ENCODE results near the gene DGKI. TPM values are rescaled to one million over a fixed set of nuclear protein-coding genes. Genes with fewer than 3 reads are reported as not detected.
"Not testable (repeated sequence)": the region's sequence is repeated elsewhere in the genome, so short reads cannot be mapped to it uniquely, and the experiment has no call there.

Gene DGKI
- total and polyA plus RNA-seq, 2 donors (not counting 1 experiment from before 2014, with no cell fraction given): 0.74 to 2.1 TPM

DNA sequence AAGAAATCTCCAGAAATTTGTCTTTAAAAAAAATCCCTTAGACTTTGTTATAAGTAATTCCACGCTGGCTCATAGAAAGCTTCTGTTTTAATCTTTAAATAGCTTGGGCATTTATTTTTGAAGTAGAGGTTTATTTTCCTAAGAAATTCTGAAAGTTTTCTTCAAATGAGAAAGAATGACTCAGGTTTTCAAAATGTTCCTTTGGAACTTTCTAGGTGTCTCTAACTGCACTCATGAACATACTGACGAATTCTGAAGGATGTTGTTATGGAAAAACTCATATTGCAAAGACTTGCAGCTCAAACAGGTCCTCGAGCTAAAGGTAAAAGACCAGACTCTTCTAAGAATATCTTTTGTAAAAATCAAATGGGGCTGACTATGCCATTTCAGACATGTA, 10.7 kb downstream of the DGKI start:
- H3K4me3 ChIP-seq (replicated peaks in 1 of 4; ENCODE audit: control extremely low read depth in 1 of 4, insufficient read depth in 1 of 4, low read depth in 3 of 4, low read length in 4 of 4): no peak overlapping the region
- H3K4me1 ChIP-seq (ENCODE audit: control insufficient read depth, extremely low read depth, insufficient read depth, low read length): no peaks in the 10 kb centered on the region
- no peaks in the 10 kb centered on the region for H3K9me3 ChIP-seq (ENCODE audit: control insufficient read depth, insufficient read depth, low read depth, low read length)
- no peak overlapping the region for H3K9ac ChIP-seq (ENCODE audit: insufficient read depth, low read length)
- H3K79me2 ChIP-seq (ENCODE audit: control insufficient read depth, insufficient read depth, low read length): no peaks in the 10 kb centered on the region
- DNase-seq (ENCODE audit: low read depth in 2 of 2): peak in 1 of 2 donors; percentile 63
- no peaks in the 10 kb centered on the region for H3K36me3 ChIP-seq (ENCODE audit: control insufficient read depth, insufficient read depth, low read length)
- no peaks in the 10 kb centered on the region for H3K27me3 ChIP-seq (ENCODE audit: control insufficient read depth, insufficient read depth, low read length)
- H2AFZ ChIP-seq (ENCODE audit: low read length): no peak overlapping the region
- H3K4me2 ChIP-seq (ENCODE audit: extremely low read depth, insufficient read depth, low read length): no peak overlapping the region
- no peak overlapping the region for H3K27ac ChIP-seq (ENCODE audit: insufficient read depth, low read length)
- TF ChIP-seq, protein P1, sequence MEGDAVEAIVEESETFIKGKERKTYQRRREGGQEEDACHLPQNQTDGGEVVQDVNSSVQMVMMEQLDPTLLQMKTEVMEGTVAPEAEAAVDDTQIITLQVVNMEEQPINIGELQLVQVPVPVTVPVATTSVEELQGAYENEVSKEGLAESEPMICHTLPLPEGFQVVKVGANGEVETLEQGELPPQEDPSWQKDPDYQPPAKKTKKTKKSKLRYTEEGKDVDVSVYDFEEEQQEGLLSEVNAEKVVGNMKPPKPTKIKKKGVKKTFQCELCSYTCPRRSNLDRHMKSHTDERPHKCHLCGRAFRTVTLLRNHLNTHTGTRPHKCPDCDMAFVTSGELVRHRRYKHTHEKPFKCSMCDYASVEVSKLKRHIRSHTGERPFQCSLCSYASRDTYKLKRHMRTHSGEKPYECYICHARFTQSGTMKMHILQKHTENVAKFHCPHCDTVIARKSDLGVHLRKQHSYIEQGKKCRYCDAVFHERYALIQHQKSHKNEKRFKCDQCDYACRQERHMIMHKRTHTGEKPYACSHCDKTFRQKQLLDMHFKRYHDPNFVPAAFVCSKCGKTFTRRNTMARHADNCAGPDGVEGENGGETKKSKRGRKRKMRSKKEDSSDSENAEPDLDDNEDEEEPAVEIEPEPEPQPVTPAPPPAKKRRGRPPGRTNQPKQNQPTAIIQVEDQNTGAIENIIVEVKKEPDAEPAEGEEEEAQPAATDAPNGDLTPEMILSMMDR (conservative IDR thresholded peaks at IDR 0.05 in 1 of 2, IDR thresholded peaks at IDR 0.05 in 1 of 2; ENCODE audit: low read depth in 1 of 2, low read length in 2 of 2): no peak
- no peak for TF ChIP-seq EZH2 (IDR thresholded peaks at IDR 0.05; ENCODE audit: low read length, missing control alignments)
- no peaks in the 10 kb centered on the region for H4K20me1 ChIP-seq (ENCODE audit: control insufficient read depth, extremely low read depth, insufficient read depth, low read length)

DNA sequence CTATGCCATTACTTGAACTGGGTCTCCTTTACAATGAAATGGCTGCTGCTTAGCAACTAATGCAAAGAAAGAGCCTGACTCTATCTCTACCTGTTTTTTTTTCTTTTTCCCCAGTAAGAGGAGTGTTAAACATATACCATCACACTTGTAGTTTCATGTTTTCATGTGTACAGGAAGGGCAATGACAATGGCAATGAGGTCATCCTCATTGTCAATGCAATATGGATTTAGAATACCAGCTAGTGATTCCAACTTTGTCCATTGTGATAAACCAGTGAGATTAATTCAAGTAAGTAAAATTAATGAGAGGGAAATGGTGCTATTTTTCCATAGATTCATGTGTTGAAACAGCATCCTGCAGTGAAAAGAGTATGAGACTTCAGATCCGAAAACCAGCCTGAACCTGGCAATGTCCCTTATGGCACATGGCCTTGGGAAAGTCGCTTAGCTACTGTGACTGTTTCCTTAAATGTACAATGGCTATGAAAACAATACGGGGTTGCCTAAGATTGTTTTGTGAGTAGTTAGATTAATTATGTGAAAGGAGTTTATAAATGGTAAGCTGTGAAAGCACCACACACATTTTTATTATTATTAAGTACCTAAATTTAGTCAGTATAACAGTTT, 11.2 kb downstream of the DGKI start:
- Histone ChIP-seq H3K79me2 (ENCODE audit: control insufficient read depth, insufficient read depth, low read length) (no peaks in the 10 kb centered on the region), H3K4me3 (replicated peaks in 1 of 4; ENCODE audit: control extremely low read depth in 1 of 4, insufficient read depth in 1 of 4, low read depth in 3 of 4, low read length in 4 of 4) (no peak overlapping the region), H3K27me3 (ENCODE audit: control insufficient read depth, insufficient read depth, low read length) (no peaks in the 10 kb centered on the region), H4K20me1 (ENCODE audit: control insufficient read depth, extremely low read depth, insufficient read depth, low read length) (no peaks in the 10 kb centered on the region), H3K4me1 (ENCODE audit: control insufficient read depth, extremely low read depth, insufficient read depth, low read length) (no peaks in the 10 kb centered on the region), H3K36me3 (ENCODE audit: control insufficient read depth, insufficient read depth, low read length) (no peaks in the 10 kb centered on the region), H3K9me3 (ENCODE audit: control insufficient read depth, insufficient read depth, low read depth, low read length) (no peaks in the 10 kb centered on the region), H3K9ac (ENCODE audit: insufficient read depth, low read length) (no peak overlapping the region), H3K4me2 (ENCODE audit: extremely low read depth, insufficient read depth, low read length) (no peak overlapping the region), H3K27ac (ENCODE audit: insufficient read depth, low read length) (no peak overlapping the region), H2AFZ (ENCODE audit: low read length) (no peak overlapping the region)
- no peak for DNase-seq (ENCODE audit: low read depth in 2 of 2)
- TF ChIP-seq EZH2 (IDR thresholded peaks at IDR 0.05; ENCODE audit: low read length, missing control alignments): no peak
- TF ChIP-seq, protein P1 (conservative IDR thresholded peaks at IDR 0.05 in 1 of 2, IDR thresholded peaks at IDR 0.05 in 1 of 2; ENCODE audit: low read depth in 1 of 2, low read length in 2 of 2): no peak

DNA sequence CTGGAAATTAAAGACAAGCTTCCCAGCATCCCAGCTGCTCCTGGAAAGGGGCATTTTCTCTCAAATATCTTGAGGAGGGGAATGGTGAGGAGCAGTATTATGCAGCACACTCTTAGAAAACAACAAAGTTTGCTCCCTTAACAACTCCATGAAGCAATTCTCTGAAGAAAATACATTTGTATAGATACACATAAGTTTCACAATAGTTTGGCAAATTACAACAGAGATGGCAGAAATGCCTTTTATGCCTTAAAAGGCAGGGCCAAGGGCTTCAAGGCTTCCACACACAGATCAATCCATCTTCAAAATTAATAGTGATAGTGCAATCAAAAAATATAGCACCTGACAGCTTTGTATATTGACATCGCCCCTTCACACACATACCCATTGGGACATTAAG, 12.2 kb downstream of the DGKI start:
- no peak overlapping the region for H3K9ac ChIP-seq (ENCODE audit: insufficient read depth, low read length)
- H3K27ac ChIP-seq (ENCODE audit: insufficient read depth, low read length): no peak overlapping the region
- no peaks in the 10 kb centered on the region for H4K20me1 ChIP-seq (ENCODE audit: control insufficient read depth, extremely low read depth, insufficient read depth, low read length)
- no peak overlapping the region for H3K4me3 ChIP-seq (replicated peaks in 1 of 4; ENCODE audit: control extremely low read depth in 1 of 4, insufficient read depth in 1 of 4, low read depth in 3 of 4, low read length in 4 of 4)
- TF ChIP-seq, protein P1 (conservative IDR thresholded peaks at IDR 0.05 in 1 of 2, IDR thresholded peaks at IDR 0.05 in 1 of 2; ENCODE audit: low read depth in 1 of 2, low read length in 2 of 2): no peak
- no peak for TF ChIP-seq EZH2 (IDR thresholded peaks at IDR 0.05; ENCODE audit: low read length, missing control alignments)
- no peak for DNase-seq (ENCODE audit: low read depth in 2 of 2)
- no peaks in the 10 kb centered on the region for H3K79me2 ChIP-seq (ENCODE audit: control insufficient read depth, insufficient read depth, low read length)
- no peaks in the 10 kb centered on the region for H3K36me3 ChIP-seq (ENCODE audit: control insufficient read depth, insufficient read depth, low read length)
- no peaks in the 10 kb centered on the region for H3K9me3 ChIP-seq (ENCODE audit: control insufficient read depth, insufficient read depth, low read depth, low read length)
- no peaks in the 10 kb centered on the region for H3K4me1 ChIP-seq (ENCODE audit: control insufficient read depth, extremely low read depth, insufficient read depth, low read length)
- H2AFZ ChIP-seq (ENCODE audit: low read length): no peak overlapping the region
- no peak overlapping the region for H3K4me2 ChIP-seq (ENCODE audit: extremely low read depth, insufficient read depth, low read length)
- no peaks in the 10 kb centered on the region for H3K27me3 ChIP-seq (ENCODE audit: control insufficient read depth, insufficient read depth, low read length)

DNA sequence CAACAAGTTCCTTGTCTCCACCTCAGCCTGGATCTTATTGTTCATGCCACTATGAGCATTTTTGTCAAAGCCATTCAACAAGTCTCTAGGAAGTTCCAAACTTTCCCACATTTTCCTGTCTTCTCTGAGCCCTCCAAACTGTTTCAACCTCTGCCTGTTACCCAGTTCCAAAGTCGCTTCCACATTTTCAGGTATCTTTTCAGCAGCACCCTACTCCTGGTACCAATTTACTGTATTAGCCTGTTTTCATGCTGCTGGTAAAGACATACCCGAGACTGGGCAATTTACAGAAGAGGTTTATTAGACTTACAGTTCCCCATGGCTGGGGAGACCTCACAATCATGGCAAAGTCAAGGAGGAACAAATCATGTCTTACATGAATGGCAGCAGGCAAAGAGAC, 13.8 kb downstream of the DGKI start:
- not testable (repeated sequence) for H4K20me1 ChIP-seq (ENCODE audit: control insufficient read depth, extremely low read depth, insufficient read depth, low read length); DNase-seq (ENCODE audit: low read depth in 2 of 2); H3K27ac ChIP-seq (ENCODE audit: insufficient read depth, low read length); H3K36me3 ChIP-seq (ENCODE audit: control insufficient read depth, insufficient read depth, low read length); H3K4me2 ChIP-seq (ENCODE audit: extremely low read depth, insufficient read depth, low read length); H3K79me2 ChIP-seq (ENCODE audit: control insufficient read depth, insufficient read depth, low read length); H2AFZ ChIP-seq (ENCODE audit: low read length); H3K4me1 ChIP-seq (ENCODE audit: control insufficient read depth, extremely low read depth, insufficient read depth, low read length); H3K9ac ChIP-seq (ENCODE audit: insufficient read depth, low read length); H3K4me3 ChIP-seq (replicated peaks in 1 of 4; ENCODE audit: control extremely low read depth in 1 of 4, insufficient read depth in 1 of 4, low read depth in 3 of 4, low read length in 4 of 4); H3K27me3 ChIP-seq (ENCODE audit: control insufficient read depth, insufficient read depth, low read length); H3K9me3 ChIP-seq (ENCODE audit: control insufficient read depth, insufficient read depth, low read depth, low read length)
